ENCODE data around the gene SLC9C1.

The SLC9C1 gene

DNA sequence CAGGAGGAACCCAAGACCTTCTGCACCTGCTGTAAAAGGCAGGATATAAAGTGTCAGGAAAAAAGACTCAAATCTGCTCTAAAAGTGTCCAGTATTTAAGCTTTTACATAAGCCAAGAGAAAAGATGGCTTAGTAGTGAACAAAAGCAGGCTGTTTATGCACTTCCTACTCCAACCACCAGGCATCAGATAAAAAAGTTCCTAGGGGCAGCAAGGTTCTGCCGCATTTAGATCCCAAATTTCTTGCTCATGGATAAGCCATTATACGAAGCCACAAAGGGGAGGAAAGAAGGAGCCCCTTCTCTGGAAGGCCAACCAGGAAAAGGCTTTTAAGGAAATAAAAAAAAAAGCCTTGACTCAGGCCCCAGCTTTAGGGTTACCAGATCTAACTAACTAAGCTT lies 10.6 kb upstream of the SLC9C1 start:
- no peak for DNase-seq (ENCODE audit: low read depth, low spot score)
- H3K27me3 ChIP-seq (ENCODE audit: insufficient read depth, insufficient read length): no peaks in the 10 kb centered on the region
- H3K9ac ChIP-seq (ENCODE audit: insufficient read length, low read depth): peak overlapping the region; percentile 46
- H3K4me3 ChIP-seq (ENCODE audit: insufficient read length, low read depth): no peak overlapping the region
- H3K9me3 ChIP-seq (ENCODE audit: insufficient read depth, low read length): peaks cover 22% of the 10 kb centered on the region
- no peaks in the 10 kb centered on the region for H3K36me3 ChIP-seq (ENCODE audit: insufficient read depth, insufficient read length, low read length)
- peaks cover 3% of the 10 kb centered on the region for H3K4me1 ChIP-seq (ENCODE audit: insufficient read depth, insufficient read length)
- TF ChIP-seq ZNF274 (IDR thresholded peaks at IDR 0.05; ENCODE audit: low read depth, low read length): no peak
- TF ChIP-seq YY1 (IDR thresholded peaks at IDR 0.05; ENCODE audit: insufficient read depth, insufficient read length): no peak

DNA sequence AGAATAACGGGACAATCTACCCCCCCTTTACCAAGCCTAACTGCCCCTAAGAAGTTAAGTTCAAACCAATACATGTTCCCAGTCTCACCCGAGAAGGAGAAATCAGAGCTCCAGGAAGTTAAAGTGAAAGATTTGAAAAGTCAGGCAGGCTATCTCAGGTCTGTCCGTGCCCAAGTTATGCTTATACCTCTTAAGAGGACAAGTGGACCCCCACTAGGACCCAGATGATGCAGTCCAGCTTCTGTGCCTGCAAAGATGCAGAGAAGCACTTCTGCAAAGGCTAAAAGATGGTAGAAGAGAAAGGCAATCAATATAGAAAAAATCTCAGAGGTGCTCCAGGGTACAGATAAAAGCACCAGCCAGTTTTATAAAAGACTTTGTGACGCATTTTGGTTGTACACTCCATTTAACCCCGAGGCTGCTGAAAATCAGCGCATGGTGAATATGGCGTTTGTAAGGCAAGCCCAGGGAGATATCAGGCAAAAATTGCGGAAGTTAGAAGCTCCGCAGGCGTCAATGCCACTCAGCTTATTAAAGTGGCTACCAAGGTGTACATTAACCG lies 9.8 kb upstream of the SLC9C1 start:
- Histone ChIP-seq H3K9ac (ENCODE audit: insufficient read length, low read depth) (peak overlapping the region; percentile 46), H3K9me3 (ENCODE audit: insufficient read depth, low read length) (peaks cover 22% of the 10 kb centered on the region), H3K4me1 (ENCODE audit: insufficient read depth, insufficient read length) (peaks cover 3% of the 10 kb centered on the region), H3K36me3 (ENCODE audit: insufficient read depth, insufficient read length, low read length) (no peaks in the 10 kb centered on the region), H3K4me3 (ENCODE audit: insufficient read length, low read depth) (peak overlapping the region; percentile 38), H3K27me3 (ENCODE audit: insufficient read depth, insufficient read length) (no peaks in the 10 kb centered on the region)
- no peak for DNase-seq (ENCODE audit: low read depth, low spot score)
- TF ChIP-seq SUZ12 (IDR thresholded peaks at IDR 0.05; ENCODE audit: extremely low read depth, insufficient read depth, insufficient read length) (no peak), ZNF274 (IDR thresholded peaks at IDR 0.05; ENCODE audit: low read depth, low read length) (no peak), YY1 (IDR thresholded peaks at IDR 0.05; ENCODE audit: insufficient read depth, insufficient read length) (no peak)

DNA sequence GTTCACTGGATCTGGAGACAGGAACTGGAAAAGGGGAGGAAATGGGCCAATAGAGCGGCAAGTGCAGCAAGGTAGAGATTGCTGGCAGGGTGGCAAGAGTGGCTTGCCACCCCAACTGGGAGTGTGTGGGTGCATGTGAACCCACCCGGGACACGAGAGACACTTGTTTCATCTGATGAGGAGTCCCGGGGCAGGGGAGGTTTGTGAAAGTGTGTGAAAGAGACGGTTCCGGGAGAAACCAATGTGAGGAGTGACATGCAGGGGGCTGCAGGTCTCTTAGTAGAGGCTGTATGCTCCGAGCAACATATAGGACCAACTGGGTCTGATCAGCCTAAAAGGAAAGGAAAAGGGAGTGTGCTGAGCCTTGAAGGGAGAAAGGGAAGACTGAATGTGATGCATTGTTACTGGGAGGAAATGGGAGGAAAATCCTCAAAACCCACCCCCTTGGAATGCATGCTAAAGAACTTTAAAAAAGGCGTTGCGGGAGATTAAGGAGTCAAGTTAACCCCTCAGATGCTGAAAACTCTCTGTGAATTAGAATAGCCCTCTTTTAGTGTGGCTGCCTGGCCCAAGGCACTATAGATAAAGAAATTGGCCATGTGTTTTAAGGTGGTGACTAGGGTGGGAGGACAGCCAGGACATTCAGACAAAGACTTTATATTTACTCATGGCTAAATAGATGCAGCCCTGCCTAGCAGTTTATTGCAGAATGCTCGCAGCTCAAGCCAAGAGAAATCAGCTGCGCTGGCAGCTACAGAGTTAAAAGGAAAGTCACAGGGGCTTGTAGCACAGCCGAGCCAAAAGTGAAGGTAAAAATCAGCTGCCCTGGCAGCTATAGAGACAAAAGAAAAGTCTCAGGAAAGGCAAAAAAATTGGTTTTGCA lies 9.1 kb upstream of the SLC9C1 start:
- no peaks in the 10 kb centered on the region for H3K36me3 ChIP-seq (ENCODE audit: insufficient read depth, insufficient read length, low read length)
- DNase-seq (ENCODE audit: low read depth, low spot score): peak; percentile 91
- no peaks in the 10 kb centered on the region for H3K27me3 ChIP-seq (ENCODE audit: insufficient read depth, insufficient read length)
- TF ChIP-seq SUZ12 (IDR thresholded peaks at IDR 0.05; ENCODE audit: extremely low read depth, insufficient read depth, insufficient read length) (no peak), YY1 (IDR thresholded peaks at IDR 0.05; ENCODE audit: insufficient read depth, insufficient read length) (no peak), ZNF274 (IDR thresholded peaks at IDR 0.05; ENCODE audit: low read depth, low read length) (no peak)
- H3K9ac ChIP-seq (ENCODE audit: insufficient read length, low read depth): peak overlapping the region; percentile 46
- H3K9me3 ChIP-seq (ENCODE audit: insufficient read depth, low read length): peaks cover 24% of the 10 kb centered on the region
- peaks cover 3% of the 10 kb centered on the region for H3K4me1 ChIP-seq (ENCODE audit: insufficient read depth, insufficient read length)
- peak overlapping the region; percentile 38 for H3K4me3 ChIP-seq (ENCODE audit: insufficient read length, low read depth)

DNA sequence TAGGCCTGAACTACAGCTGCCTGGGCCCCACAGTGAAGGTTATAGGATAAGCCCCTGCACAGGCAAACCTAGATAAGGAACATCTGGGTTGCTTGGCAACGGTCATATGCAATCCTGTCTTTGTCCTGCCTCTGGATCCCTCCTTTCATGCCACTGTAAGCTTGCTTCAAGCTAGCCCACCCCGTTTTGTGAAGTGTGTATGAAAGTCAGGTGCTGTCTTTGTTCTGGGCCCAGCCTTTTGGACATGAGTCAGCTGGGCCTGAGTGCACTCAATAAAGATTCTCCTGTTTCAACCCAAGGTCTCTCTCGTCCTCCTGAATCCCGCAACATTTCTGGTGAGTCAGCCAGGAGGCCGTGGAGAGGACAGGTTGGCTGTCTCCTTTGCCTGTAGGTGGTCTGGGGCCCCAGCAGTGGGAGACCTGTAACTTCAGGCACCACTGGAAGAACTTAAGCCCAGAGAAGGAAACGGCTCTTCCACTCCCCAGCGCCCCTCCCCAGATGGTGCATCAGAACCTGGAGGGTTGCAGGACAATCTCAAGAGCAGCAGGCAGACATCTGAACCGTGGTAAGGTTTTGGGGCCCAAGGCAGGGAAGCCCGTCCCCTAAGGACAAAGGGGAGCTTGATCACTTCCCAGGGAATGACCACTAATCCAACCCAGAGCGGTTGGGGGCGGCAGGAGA lies 8.3 kb upstream of the SLC9C1 start:
- Histone ChIP-seq H3K4me3 (ENCODE audit: insufficient read length, low read depth) (peak overlapping the region; percentile 6), H3K4me1 (ENCODE audit: insufficient read depth, insufficient read length) (peaks cover 3% of the 10 kb centered on the region), H3K9ac (ENCODE audit: insufficient read length, low read depth) (peak overlapping the region; percentile 15), H3K27me3 (ENCODE audit: insufficient read depth, insufficient read length) (no peaks in the 10 kb centered on the region), H3K36me3 (ENCODE audit: insufficient read depth, insufficient read length, low read length) (no peaks in the 10 kb centered on the region), H3K9me3 (ENCODE audit: insufficient read depth, low read length) (peaks cover 31% of the 10 kb centered on the region)
- DNase-seq (ENCODE audit: low read depth, low spot score): no peak
- TF ChIP-seq YY1 (IDR thresholded peaks at IDR 0.05; ENCODE audit: insufficient read depth, insufficient read length) (no peak), SUZ12 (IDR thresholded peaks at IDR 0.05; ENCODE audit: extremely low read depth, insufficient read depth, insufficient read length) (no peak), ZNF274 (IDR thresholded peaks at IDR 0.05; ENCODE audit: low read depth, low read length) (no peak)

DNA sequence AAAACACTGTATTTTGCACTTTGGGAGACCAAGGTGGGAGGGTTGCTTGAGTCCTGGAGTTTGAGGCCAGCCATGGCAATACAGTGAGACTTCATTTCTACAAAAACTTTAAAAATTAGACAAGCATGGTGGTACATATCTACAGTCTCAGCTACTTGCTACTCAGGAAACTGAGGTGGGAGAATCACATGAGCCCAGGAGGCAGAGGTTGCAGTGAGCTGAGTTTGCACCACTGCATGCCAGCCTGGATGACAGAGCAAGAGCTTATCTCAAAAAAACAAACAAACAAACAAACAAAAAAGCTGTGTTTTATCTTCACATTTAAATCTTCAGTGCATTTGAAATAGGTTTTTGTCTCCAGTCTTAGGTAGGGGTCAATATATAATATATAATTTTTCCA lies 4.8 kb upstream of the SLC9C1 start:
- no peak for DNase-seq (ENCODE audit: low read depth, low spot score)
- H3K4me3 ChIP-seq (ENCODE audit: insufficient read length, low read depth): no peak overlapping the region
- H3K36me3 ChIP-seq (ENCODE audit: insufficient read depth, insufficient read length, low read length): no peaks in the 10 kb centered on the region
- H3K9me3 ChIP-seq (ENCODE audit: insufficient read depth, low read length): peaks cover 31% of the 10 kb centered on the region
- H3K9ac ChIP-seq (ENCODE audit: insufficient read length, low read depth): no peak overlapping the region
- no peak for TF ChIP-seq SUZ12 (IDR thresholded peaks at IDR 0.05; ENCODE audit: extremely low read depth, insufficient read depth, insufficient read length)
- no peak for TF ChIP-seq ZNF274 (IDR thresholded peaks at IDR 0.05; ENCODE audit: low read depth, low read length)
- TF ChIP-seq YY1 (IDR thresholded peaks at IDR 0.05; ENCODE audit: insufficient read depth, insufficient read length): no peak
- H3K4me1 ChIP-seq (ENCODE audit: insufficient read depth, insufficient read length): no peaks in the 10 kb centered on the region
- H3K27me3 ChIP-seq (ENCODE audit: insufficient read depth, insufficient read length): no peaks in the 10 kb centered on the region

DNA sequence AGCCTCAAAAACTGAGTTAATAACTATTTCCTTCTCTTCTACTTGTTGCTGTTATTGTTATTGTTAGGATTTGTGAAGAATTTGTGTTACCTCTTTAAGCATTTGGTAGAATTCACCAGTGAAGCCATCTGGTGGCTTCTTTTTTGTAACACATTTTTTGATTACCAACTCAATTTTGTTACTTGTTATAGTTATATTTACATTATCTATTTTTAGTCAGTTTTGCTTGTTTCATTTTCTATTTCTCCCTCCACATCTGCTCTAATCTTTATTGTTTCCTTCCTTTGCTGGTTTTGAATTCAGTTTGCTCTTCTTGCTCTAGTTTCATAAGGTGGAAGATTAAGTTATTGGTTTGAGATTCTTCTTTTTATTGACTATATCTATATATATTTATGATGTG lies 3.7 kb upstream of the SLC9C1 start:
- no peak for DNase-seq (ENCODE audit: low read depth, low spot score)
- TF ChIP-seq ZNF274 (IDR thresholded peaks at IDR 0.05; ENCODE audit: low read depth, low read length): no peak
- TF ChIP-seq SUZ12 (IDR thresholded peaks at IDR 0.05; ENCODE audit: extremely low read depth, insufficient read depth, insufficient read length): no peak
- TF ChIP-seq YY1 (IDR thresholded peaks at IDR 0.05; ENCODE audit: insufficient read depth, insufficient read length): no peak
- Histone ChIP-seq H3K9me3 (ENCODE audit: insufficient read depth, low read length) (peaks cover 31% of the 10 kb centered on the region), H3K4me1 (ENCODE audit: insufficient read depth, insufficient read length) (no peaks in the 10 kb centered on the region), H3K9ac (ENCODE audit: insufficient read length, low read depth) (no peak overlapping the region), H3K36me3 (ENCODE audit: insufficient read depth, insufficient read length, low read length) (no peaks in the 10 kb centered on the region), H3K4me3 (ENCODE audit: insufficient read length, low read depth) (no peak overlapping the region), H3K27me3 (ENCODE audit: insufficient read depth, insufficient read length) (no peaks in the 10 kb centered on the region)

DNA sequence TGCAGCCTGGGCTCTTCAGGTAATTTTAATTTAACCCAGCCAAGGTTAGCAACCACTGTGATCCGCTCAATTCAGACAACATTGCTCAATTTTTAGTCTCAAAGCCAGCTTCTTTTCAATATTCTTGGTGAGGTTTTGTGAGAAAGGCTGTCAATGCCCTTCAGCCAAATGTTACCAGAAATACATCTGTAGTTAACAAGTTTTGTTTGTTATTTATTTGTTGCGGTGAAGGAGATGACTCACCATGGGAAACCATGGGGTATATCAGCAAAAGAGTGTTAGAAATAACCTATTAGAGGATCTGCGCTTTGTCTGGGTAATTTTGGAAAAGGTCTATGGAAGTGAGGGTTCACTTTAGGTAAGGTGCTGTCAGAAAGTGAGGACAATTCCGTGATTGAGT lies 5.0 kb downstream of the SLC9C1 start:
- H3K9ac ChIP-seq (ENCODE audit: insufficient read length, low read depth): no peak overlapping the region
- TF ChIP-seq SUZ12 (IDR thresholded peaks at IDR 0.05; ENCODE audit: extremely low read depth, insufficient read depth, insufficient read length): no peak
- no peak for TF ChIP-seq ZNF274 (IDR thresholded peaks at IDR 0.05; ENCODE audit: low read depth, low read length)
- no peak for TF ChIP-seq YY1 (IDR thresholded peaks at IDR 0.05; ENCODE audit: insufficient read depth, insufficient read length)
- H3K27me3 ChIP-seq (ENCODE audit: insufficient read depth, insufficient read length): no peaks in the 10 kb centered on the region
- no peaks in the 10 kb centered on the region for H3K36me3 ChIP-seq (ENCODE audit: insufficient read depth, insufficient read length, low read length)
- no peak overlapping the region for H3K4me3 ChIP-seq (ENCODE audit: insufficient read length, low read depth)
- no peaks in the 10 kb centered on the region for H3K4me1 ChIP-seq (ENCODE audit: insufficient read depth, insufficient read length)
- H3K9me3 ChIP-seq (ENCODE audit: insufficient read depth, low read length): peaks cover 7% of the 10 kb centered on the region; the same call in 1 of the 2 replicates
- DNase-seq (ENCODE audit: low read depth, low spot score): no peak
